HG03039 (cell line): ENCODE measurements around the gene APOE.
A peak's percentile ranks its signal among the peaks of the same experiment; 100 is the strongest.
"Not testable (repeated sequence)": the region's sequence is repeated elsewhere in the genome, so short reads cannot be mapped to it uniquely, and the experiment has no call there.

Experiments used
- ATAC-seq: cut with Tn5 transposase; IDR thresholded peaks from one replicate; pipeline ENCODE4 v1.9.1; 2021; ENCODE audit warnings: mild to moderate bottlenecking, moderate library complexity; ENCODE audit not compliant: unreplicated experiment

Gene APOE

DNA sequence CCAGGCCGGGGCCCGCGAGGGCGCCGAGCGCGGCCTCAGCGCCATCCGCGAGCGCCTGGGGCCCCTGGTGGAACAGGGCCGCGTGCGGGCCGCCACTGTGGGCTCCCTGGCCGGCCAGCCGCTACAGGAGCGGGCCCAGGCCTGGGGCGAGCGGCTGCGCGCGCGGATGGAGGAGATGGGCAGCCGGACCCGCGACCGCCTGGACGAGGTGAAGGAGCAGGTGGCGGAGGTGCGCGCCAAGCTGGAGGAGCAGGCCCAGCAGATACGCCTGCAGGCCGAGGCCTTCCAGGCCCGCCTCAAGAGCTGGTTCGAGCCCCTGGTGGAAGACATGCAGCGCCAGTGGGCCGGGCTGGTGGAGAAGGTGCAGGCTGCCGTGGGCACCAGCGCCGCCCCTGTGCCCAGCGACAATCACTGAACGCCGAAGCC, 3.3 kb downstream of the APOE start:
- no peak for ATAC-seq

DNA sequence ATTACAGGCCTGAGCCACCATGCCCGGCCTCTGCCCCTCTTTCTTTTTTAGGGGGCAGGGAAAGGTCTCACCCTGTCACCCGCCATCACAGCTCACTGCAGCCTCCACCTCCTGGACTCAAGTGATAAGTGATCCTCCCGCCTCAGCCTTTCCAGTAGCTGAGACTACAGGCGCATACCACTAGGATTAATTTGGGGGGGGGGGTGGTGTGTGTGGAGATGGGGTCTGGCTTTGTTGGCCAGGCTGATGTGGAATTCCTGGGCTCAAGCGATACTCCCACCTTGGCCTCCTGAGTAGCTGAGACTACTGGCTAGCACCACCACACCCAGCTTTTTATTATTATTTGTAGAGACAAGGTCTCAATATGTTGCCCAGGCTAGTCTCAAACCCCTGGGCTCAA, 4.2 kb downstream of the APOE start:
- no peak for ATAC-seq

DNA sequence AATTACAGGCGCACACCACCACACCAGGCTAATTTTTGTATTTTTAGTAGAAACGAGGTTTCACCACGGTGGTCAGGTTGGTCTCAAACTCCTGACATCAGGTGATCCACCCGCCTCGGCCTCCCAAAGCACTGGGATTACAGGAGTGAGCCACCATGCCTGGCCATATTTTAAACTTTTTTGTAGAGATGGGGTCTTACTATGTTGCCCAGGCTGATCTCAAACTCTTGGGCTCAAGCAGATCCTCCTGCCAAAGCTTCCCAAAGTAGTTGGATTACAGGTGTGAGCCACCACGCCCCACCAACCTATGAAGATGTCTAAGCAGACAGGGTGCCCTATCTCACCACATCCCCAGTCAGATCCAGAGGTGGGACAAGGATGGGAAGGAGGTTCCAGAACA, 6.3 kb downstream of the APOE start:
- not testable (repeated sequence) for ATAC-seq

GRCh38 chr19:44912854-44913253, 7.3 kb downstream of the APOE start:
- no peak for ATAC-seq

GRCh38 chr19:44913512-44914432, 8.2 kb downstream of the APOE start:
- not testable (repeated sequence) for ATAC-seq

GRCh38 chr19:44914433-44915206, 9.0 kb downstream of the APOE start, which contains the start of gene APOC1:
Gene APOC1 (plus strand): TSS chr19:44914608. CDS start chr19:44914892, 284 bp downstream.
- peak; percentile 83 for ATAC-seq

- ATAC-seq = no peak
Measured at GRCh38 chr19:44924243-44924725, 18.7 kb downstream of the APOE start.

DNA sequence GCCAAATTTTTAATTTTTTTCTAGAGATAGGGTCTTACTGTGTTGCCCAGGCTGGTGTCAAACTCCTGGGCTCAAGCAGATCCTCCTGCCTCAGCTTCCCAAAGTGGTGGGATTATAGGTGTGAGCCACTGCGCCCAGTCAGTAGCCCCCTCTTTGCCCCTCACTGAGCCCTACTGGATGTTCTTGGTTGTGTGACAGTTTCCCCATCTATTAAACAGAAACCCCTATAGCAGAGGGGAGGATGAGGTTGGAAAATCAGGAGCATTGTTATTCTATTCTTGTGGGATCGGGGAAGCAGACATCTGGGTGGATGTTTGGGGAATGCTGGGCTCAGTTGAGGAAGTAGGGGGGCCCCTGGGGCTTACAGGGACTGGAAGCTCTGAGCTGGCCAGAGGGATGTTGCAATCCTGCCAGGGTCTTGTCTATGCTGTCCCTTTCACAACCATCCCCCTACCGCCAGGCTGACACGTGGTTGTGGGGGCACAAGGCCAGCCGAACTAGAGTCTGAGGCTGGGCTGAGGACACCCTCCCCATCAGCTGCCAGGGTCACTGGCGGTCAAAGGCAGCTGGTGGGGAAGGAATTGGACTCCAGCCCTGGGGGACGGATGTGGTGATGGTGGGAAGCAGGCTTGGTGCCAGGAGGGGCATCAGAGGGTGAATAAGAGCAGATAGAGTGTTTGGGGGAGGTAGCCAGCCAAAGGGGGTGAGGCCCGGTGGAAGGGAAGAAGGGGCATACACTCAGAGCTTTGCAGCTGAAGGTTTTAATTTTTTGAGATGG, 19.7 kb downstream of the APOE start:
- no peak for ATAC-seq

DNA sequence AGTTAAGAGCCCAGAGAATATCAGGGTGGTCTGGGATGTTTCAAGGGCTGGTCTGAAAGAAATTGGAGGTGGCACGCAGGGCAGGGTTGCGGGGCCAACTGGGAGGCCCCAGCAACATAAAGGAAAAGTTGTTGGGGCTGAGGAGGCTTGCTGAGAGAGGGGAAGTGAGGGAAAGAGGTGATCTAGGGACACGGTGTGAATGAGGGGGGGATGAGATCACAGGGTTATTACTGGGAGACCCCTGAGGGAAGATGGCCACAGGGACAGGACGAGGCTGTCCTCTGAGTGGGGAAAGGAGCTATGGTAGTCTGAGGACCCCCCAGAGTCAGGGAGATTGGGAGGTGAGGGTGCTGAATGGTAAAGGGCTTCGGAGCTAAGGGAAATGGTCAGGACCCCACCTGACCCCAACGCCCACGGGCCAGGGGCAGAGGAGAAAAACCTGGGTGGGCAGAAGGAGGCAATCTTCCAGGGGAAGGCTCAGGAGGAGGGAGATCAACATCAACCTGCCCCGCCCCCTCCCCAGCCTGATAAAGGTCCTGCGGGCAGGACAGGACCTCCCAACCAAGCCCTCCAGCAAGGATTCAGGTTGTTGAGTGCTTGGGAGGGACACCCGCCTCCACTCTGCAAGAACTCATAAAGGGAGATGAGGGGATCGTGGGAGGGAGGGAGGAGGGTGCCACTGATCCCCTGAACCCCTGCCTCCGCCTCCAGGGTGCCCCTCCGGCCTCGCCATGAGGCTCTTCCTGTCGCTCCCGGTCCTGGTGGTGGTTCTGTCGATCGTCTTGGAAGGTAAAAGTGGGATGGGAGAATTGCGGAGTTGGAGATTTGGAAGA, 20.9 kb downstream of the APOE start:
- ATAC-seq = not testable (repeated sequence)

- ATAC-seq = no peak
Measured at GRCh38 chr19:44927746-44928145, 22.1 kb downstream of the APOE start.

- no peak for ATAC-seq
Measured at GRCh38 chr19:44930088-44930487, 24.5 kb downstream of the APOE start.

GRCh38 chr19:44931541-44931940, 25.9 kb downstream of the APOE start:
- ATAC-seq = no peak

- ATAC-seq = no peak
Measured at GRCh38 chr19:44939668-44940067, 34.1 kb downstream of the APOE start.

- ATAC-seq = no peak
Measured at GRCh38 chr19:44942067-44942571, 36.5 kb downstream of the APOE start, which contains the start of gene APOC4. Gene APOC4 (plus strand): TSS chr19:44942237. CDS start chr19:44942278, 41 bp downstream.

DNA sequence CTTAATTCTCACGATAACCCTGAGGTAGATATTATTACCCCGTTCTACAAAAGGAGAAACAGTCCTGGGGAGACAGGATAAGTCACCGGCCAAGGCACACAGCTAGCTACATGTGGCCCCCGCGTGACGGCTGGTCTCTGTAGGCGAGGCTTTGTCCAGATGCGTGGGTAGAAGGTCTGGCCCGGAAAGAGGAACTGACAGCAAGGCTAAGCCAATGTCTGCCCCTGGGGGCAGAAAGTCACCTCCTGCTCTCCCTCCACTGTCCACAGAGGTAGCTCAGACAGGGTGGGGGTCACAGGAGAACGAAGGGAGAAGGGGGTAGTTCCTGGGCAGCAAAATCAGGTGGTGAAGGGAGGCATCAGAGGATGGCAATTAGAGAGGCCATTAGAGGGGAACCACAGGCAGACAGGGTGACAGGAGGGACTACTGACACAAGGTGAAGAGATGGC, 38.2 kb downstream of the APOE start:
- peak; percentile 62 for ATAC-seq

GRCh38 chr19:44947041-44947581, 41.5 kb downstream of the APOE start:
- no peak for ATAC-seq

DNA sequence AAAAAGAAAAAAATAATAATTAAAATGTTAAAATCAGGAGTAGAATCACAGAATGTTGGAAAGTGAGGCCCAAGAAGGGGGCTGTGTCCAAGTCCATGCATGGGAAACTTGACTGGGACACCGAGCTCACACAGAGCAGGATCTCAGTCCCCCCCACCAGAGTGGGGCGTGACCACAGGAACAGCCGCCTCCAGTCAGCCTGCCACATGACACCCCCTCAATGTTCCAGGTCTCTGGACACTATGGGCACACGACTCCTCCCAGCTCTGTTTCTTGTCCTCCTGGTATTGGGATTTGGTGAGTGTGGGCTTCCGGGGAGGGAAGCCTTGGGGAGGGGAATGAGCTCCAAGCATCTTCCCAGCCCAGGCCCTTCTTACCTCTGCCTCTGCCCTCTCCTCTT, 42.6 kb downstream of the APOE start:
- no peak for ATAC-seq

- no peak for ATAC-seq
Measured at GRCh38 chr19:44948763-44949374, 43.3 kb downstream of the APOE start.

DNA sequence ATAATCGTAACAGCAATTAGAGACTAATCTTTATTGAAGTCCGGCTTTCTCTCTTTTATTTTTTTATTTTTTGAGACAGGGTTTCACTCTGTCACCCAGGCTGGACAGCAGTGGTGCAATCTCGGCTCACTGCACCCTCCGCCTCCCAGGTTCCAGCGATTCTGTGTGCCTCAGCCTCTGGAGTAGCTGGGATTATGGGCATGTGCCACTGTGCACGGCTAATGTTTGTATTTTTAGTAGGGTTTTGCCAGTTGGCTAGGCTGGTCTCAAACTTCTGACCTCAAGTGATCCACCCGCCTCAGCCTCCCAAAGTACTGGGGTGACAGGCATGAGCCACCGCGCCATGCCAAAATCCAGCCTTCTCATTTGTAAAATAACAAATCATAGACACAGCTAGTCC, 44.0 kb downstream of the APOE start:
- ATAC-seq = no peak
